ENCODE data around the gene NFATC1. TPM values are rescaled to one million over a fixed set of nuclear protein-coding genes. Genes with fewer than 3 reads are reported as not detected.

The NFATC1 gene
- total RNA-seq, 2 experiments from 2014 or later: 97.2 to 98.3 TPM

DNA sequence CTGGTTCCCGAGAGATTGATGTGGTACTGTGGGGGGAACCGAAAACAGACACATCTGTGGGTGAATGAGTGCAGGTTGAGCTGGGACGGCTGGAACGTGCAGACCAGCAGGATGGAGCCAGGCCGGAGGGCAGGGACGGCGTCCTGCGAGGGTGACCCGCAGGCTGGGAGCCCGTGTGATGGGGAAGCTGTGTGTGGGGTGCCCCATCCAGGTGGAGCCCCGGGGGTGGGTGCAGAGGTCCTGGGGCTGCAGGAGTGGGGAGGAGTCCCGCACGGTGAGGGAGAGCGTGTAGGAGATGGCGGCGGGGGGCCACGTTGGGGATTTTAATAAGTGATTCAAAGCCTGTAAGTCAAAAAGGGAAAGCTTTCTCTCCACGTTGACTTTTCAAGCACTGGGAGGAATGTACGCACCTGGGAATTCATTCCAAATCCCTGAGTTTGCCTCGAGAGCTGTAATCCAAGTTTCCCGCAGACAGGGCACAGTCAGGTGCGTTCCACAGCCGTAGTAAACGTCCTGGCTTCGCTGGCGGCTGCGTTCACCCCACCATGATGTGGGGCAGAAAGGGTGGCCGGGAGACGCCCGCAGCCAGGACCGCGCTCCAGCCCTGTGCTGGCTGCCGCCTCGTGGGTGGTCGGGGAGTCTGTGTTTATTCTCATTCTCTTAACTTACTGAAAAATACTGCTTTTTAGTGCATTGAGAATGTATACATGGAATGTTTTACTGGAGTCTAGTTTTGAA lies 54.0 kb downstream of the NFATC1 start:
- no peak for TF ChIP-seq CTCF (IDR thresholded peaks at IDR 0.05)
- H3K36me3 Mint-ChIP-seq (ENCODE audit: low read depth): peaks cover 38% of the 10 kb centered on the region
- intact Hi-C loops (cut with micrococcal nuclease): no loop called here
- POLR2A ChIA-PET: interaction anchor here (1.4 kb wide), 1 partner anchor 11 kb away, joined by 4 read pairs; no protein-coding TSS in a partner anchor
- no peak overlapping the region for H3K4me3 Mint-ChIP-seq
- no peak for ATAC-seq
- H3K9me3 Mint-ChIP-seq: no peaks in the 10 kb centered on the region
- H3K4me1 Mint-ChIP-seq (ENCODE audit: low read depth): peaks cover 15% of the 10 kb centered on the region
- CTCF ChIA-PET: interaction anchor here (1.8 kb wide), 1 partner anchor 68 kb away, joined by 5 read pairs; no protein-coding TSS in a partner anchor
- DNase-seq: no peak
- H3K27me3 Mint-ChIP-seq: no peaks in the 10 kb centered on the region
- H3K27ac Mint-ChIP-seq: no peak overlapping the region

GRCh38 chr18:79450289-79451080 lies 54.8 kb downstream of the NFATC1 start:
- Mint-ChIP-seq H3K27ac (no peak overlapping the region), H3K4me3 (no peak overlapping the region), H3K36me3 (ENCODE audit: low read depth) (peaks cover 36% of the 10 kb centered on the region), H3K4me1 (ENCODE audit: low read depth) (peaks cover 9% of the 10 kb centered on the region), H3K9me3 (no peaks in the 10 kb centered on the region), H3K27me3 (no peaks in the 10 kb centered on the region)
- no peak for TF ChIP-seq CTCF (IDR thresholded peaks at IDR 0.05)
- ChIA-PET CTCF (interaction anchor here (1.8 kb wide), 1 partner anchor 69 kb away, joined by 5 read pairs; no protein-coding TSS in a partner anchor), POLR2A (interaction anchor here (1.4 kb wide), 1 partner anchor 12 kb away, joined by 4 read pairs; no protein-coding TSS in a partner anchor)
- DNase-seq: no peak
- intact Hi-C loops (cut with micrococcal nuclease): no loop called here
- ATAC-seq: no peak

- no peak for TF ChIP-seq CTCF (IDR thresholded peaks at IDR 0.05)
- DNase-seq (no peak), ATAC-seq (no peak)
- Mint-ChIP-seq H3K36me3 (ENCODE audit: low read depth) (peaks cover 36% of the 10 kb centered on the region), H3K9me3 (no peaks in the 10 kb centered on the region), H3K4me1 (ENCODE audit: low read depth) (peaks cover 5% of the 10 kb centered on the region), H3K27ac (no peak overlapping the region), H3K27me3 (no peaks in the 10 kb centered on the region), H3K4me3 (no peak overlapping the region)
- intact Hi-C loops (cut with micrococcal nuclease): no loop called here
- ChIA-PET CTCF (no interaction called here), POLR2A (no interaction called here)
These were observed 55.8 kb downstream of the NFATC1 start for GRCh38 chr18:79451237-79452125.

- CTCF ChIA-PET: interaction anchor here (2.6 kb wide), 1 partner anchor 72 kb away, joined by 10 read pairs; no protein-coding TSS in a partner anchor
- Mint-ChIP-seq H3K9me3 (no peaks in the 10 kb centered on the region), H3K4me1 (ENCODE audit: low read depth) (peaks cover 3% of the 10 kb centered on the region), H3K36me3 (ENCODE audit: low read depth) (peaks cover 39% of the 10 kb centered on the region), H3K4me3 (no peak overlapping the region), H3K27me3 (no peaks in the 10 kb centered on the region), H3K27ac (no peak overlapping the region)
- POLR2A ChIA-PET: no interaction called here
- no peak for TF ChIP-seq CTCF (IDR thresholded peaks at IDR 0.05)
- no peak for DNase-seq
- no peak for ATAC-seq
- intact Hi-C loops (cut with micrococcal nuclease): no loop called here
These were observed 56.7 kb downstream of the NFATC1 start for GRCh38 chr18:79452190-79452990.

All from activated CD8-positive, alpha-beta T cell treated with anti-CD3 and anti-CD28 coated beads for 36 hours (primary cell).